OCI-LY7 (cell line): ENCODE data around the gene VIL1. TPM values are rescaled to one million over a fixed set of nuclear protein-coding genes. Genes with fewer than 3 reads are reported as not detected.

ENCODE experiments used
- BruUV-seq: library from RNA; stranded (reverse); fragments of 400-500 nt; replicated peaks from 2 replicates; lab custom pipeline; 2021; lab: Mats Ljungman, UMichigan
- CTCF ChIA-PET: fragments of 300-600 bp; sonication (Branson Sonifier 250); formaldehyde crosslinking; loops from one replicate; lab custom pipeline; 2022; ENCODE audit warnings: antibody characterized with exemption; ENCODE audit not compliant: unreplicated experiment; lab: Charles Lee
- POLR2A ChIA-PET: fragments of 300-600 bp; sonication (Branson Sonifier 250); formaldehyde crosslinking; loops from one replicate; lab custom pipeline; 2022; ENCODE audit warnings: antibody characterized with exemption; lab: Charles Lee
- DNase-seq: peaks from one replicate; pipeline ENCODE4 v3.0.0-alpha.2; 2015; ENCODE audit warnings: low spot score
- H2AFZ ChIP-seq: fragments of 200-600 bp; sonication (generic), shearing (Covaris generic); 2 replicates; pipeline ENCODE4 v1.6.1; 2014; ENCODE audit warnings: mild to moderate bottlenecking, antibody characterized with exemption, low read length, moderate library complexity
- H3K27ac ChIP-seq: fragments of 200-600 bp; sonication (generic); 2 replicates; pipeline ENCODE4 v1.5.1; 2014; ENCODE audit warnings: mixed run types, low read depth, mild to moderate bottlenecking, moderate library complexity, low read length, inconsistent platforms; ENCODE audit not compliant: poor library complexity, severe bottlenecking
- H3K36me3 ChIP-seq: fragments of 200-600 bp; sonication (generic); 2 replicates; pipeline ENCODE4 v1.6.1; 2014; ENCODE audit warnings: mild to moderate bottlenecking, antibody characterized with exemption, low read length, moderate library complexity, mixed read lengths; ENCODE audit not compliant: insufficient read depth
- H3K4me1 ChIP-seq: fragments of 200-600 bp; sonication (generic); 2 replicates; pipeline ENCODE4 v1.5.1; 2014; ENCODE audit warnings: mild to moderate bottlenecking, low read length; ENCODE audit not compliant: insufficient read depth, poor library complexity, severe bottlenecking
- H3K4me2 ChIP-seq: fragments of 200-600 bp; sonication (generic); 2 replicates; pipeline ENCODE4 v1.6.1; 2014; ENCODE audit warnings: mild to moderate bottlenecking, low read length
- H3K4me3 ChIP-seq: fragments of 200-600 bp; sonication (generic); 2 replicates; pipeline ENCODE4 v1.5.1; 2014; ENCODE audit warnings: mild to moderate bottlenecking, low read depth, low read length; ENCODE audit not compliant: poor library complexity, severe bottlenecking
- H3K79me2 ChIP-seq: fragments of 200-600 bp; sonication (generic); 2 replicates; pipeline ENCODE4 v1.6.1; 2016; ENCODE audit warnings: low read depth, mild to moderate bottlenecking, low read length, moderate library complexity, mixed read lengths; ENCODE audit not compliant: insufficient read depth
- H3K9me2 ChIP-seq: fragments of 200-600 bp; sonication (generic); 2 replicates; pipeline ENCODE4 v1.6.1; 2016; ENCODE audit warnings: mild to moderate bottlenecking, low read length, mixed read lengths; ENCODE audit not compliant: insufficient read depth
- H3K9me3 ChIP-seq: fragments of 200-600 bp; sonication (generic); 2 replicates; pipeline ENCODE4 v1.6.1; 2014; ENCODE audit warnings: mild to moderate bottlenecking, mixed run types, low read length, mixed read lengths
- H4K20me1 ChIP-seq: fragments of 200-600 bp; sonication (generic); 2 replicates; pipeline ENCODE4 v1.6.1; 2014; ENCODE audit warnings: mild to moderate bottlenecking, antibody characterized with exemption, low read length, moderate library complexity, mixed read lengths; ENCODE audit not compliant: insufficient read depth
- CTCF ChIP-seq: fragments of 200-600 bp; sonication (generic); conservative IDR thresholded peaks from 2 replicates; pipeline ENCODE4 v1.5.1; 2014; ENCODE audit warnings: mild to moderate bottlenecking, antibody characterized with exemption, low read length, moderate library complexity, mixed read lengths
- EZH2phosphoT487 ChIP-seq: fragments of 200-600 bp; sonication (generic); IDR thresholded peaks from 2 replicates; pipeline ENCODE4 v1.6.1; 2018; ENCODE audit warnings: low read depth, borderline replicate concordance, mild to moderate bottlenecking, mixed run types, antibody characterized with exemption, low read length, moderate library complexity, mixed read lengths
- intact Hi-C: fragments of 100-400 bp; cut with micrococcal nuclease; formaldehyde crosslinking; loops from one replicate; pipeline ENCODE4 v1.10.0; 2022; ENCODE audit not compliant: unreplicated experiment
- total RNA-seq, 2 experiments: library from RNA; depleted of rRNA in 1 of 2; stranded (reverse); fragments of >200 nt in 1 of 2; shearing (Covaris generic) in 1 of 2; gene quantifications; 2 replicates each; pipeline ENCODE4 v1.2.3, GENCODE V29; 2014 to 2022

Gene VIL1
- total RNA-seq, 2 experiments from 2014 or later: 0.47 TPM; not detected in 1

GRCh38 chr2:218370410-218371063 lies 48.4 kb upstream of the VIL1 start:
- no peaks in the 10 kb centered on the region for H3K36me3 ChIP-seq
- H3K27ac ChIP-seq: peak overlapping the region; percentile 89
- peak overlapping the region; percentile 42 for H3K4me3 ChIP-seq
- H3K4me1 ChIP-seq: peaks cover 78% of the 10 kb centered on the region
- H3K4me2 ChIP-seq: peak overlapping the region; percentile 78
- TF ChIP-seq CTCF (no peak), EZH2phosphoT487 (no peak)
- H4K20me1 ChIP-seq: no peaks in the 10 kb centered on the region
- no TSS peak for BruUV-seq
- no peaks in the 10 kb centered on the region for H3K9me2 ChIP-seq
- no peaks in the 10 kb centered on the region for H3K79me2 ChIP-seq
- H2AFZ ChIP-seq: peak overlapping the region; percentile 42; the same call in 1 of the 2 replicates
- ChIA-PET POLR2A (interaction anchor here (0.6 to 2.2 kb wide), 20 partner anchors 9 to 640 kb away, joined by 3 to 11 read pairs (median 4); partner anchors contain the start of gene CATIP), CTCF (interaction anchor here (1.8 kb wide), 1 partner anchor 23 kb away, joined by 5 read pairs; no protein-coding TSS in a partner anchor)
- intact Hi-C loops: loop anchor here (1.0 kb wide), 2 partner anchors 26 to 69 kb away; no protein-coding TSS in a partner anchor
- peak; percentile 82 for DNase-seq
- H3K9me3 ChIP-seq: no peaks in the 10 kb centered on the region

GRCh38 chr2:218371983-218372350 lies 47.0 kb upstream of the VIL1 start:
- BruUV-seq: no TSS peak
- Histone ChIP-seq H3K36me3 (no peaks in the 10 kb centered on the region), H3K4me3 (no peak overlapping the region), H3K4me1 (peaks cover 71% of the 10 kb centered on the region), H4K20me1 (no peaks in the 10 kb centered on the region), H3K4me2 (no peak overlapping the region), H2AFZ (0 out of 2 replicates have a peak overlapping the region, but pooled peaks have one; percentile 8), H3K79me2 (no peaks in the 10 kb centered on the region), H3K9me3 (no peaks in the 10 kb centered on the region), H3K27ac (peak overlapping the region; percentile 89), H3K9me2 (no peaks in the 10 kb centered on the region)
- intact Hi-C loops: no loop called here
- DNase-seq: no peak
- no peak for TF ChIP-seq CTCF
- ChIA-PET CTCF (no interaction called here), POLR2A (interaction anchor here (1.1 to 2.0 kb wide), 5 partner anchors 14 to 70 kb away, joined by 3 to 11 read pairs (median 6); partner anchors contain the start of gene CATIP)

GRCh38 chr2:218374795-218375194 lies 44.1 kb upstream of the VIL1 start:
- Histone ChIP-seq H3K9me2 (no peaks in the 10 kb centered on the region), H3K79me2 (no peaks in the 10 kb centered on the region), H3K36me3 (no peaks in the 10 kb centered on the region), H3K27ac (no peak overlapping the region), H3K4me2 (no peak overlapping the region), H3K4me3 (no peak overlapping the region), H3K9me3 (no peaks in the 10 kb centered on the region), H2AFZ (no peak overlapping the region), H4K20me1 (no peaks in the 10 kb centered on the region), H3K4me1 (peaks cover 43% of the 10 kb centered on the region)
- intact Hi-C loops: no loop called here
- DNase-seq: no peak
- no peak for TF ChIP-seq EZH2phosphoT487
- TF ChIP-seq CTCF: no peak
- CTCF ChIA-PET: no interaction called here
- POLR2A ChIA-PET: interaction anchor here (0.6 to 0.8 kb wide), 2 partner anchors 17 to 25 kb away, joined by 3 read pairs; no protein-coding TSS in a partner anchor
- BruUV-seq: no TSS peak
